GM18907 (cell line): ENCODE results near the gene GPC6.
A peak's percentile ranks its signal among the peaks of the same experiment; 100 is the strongest.

Experiments used
- ATAC-seq: cut with Tn5 transposase; IDR thresholded peaks from one replicate; pipeline ENCODE4 v1.9.1; 2021; ENCODE audit warnings: mild to moderate bottlenecking, moderate library complexity; ENCODE audit not compliant: unreplicated experiment

GPC6 gene

DNA sequence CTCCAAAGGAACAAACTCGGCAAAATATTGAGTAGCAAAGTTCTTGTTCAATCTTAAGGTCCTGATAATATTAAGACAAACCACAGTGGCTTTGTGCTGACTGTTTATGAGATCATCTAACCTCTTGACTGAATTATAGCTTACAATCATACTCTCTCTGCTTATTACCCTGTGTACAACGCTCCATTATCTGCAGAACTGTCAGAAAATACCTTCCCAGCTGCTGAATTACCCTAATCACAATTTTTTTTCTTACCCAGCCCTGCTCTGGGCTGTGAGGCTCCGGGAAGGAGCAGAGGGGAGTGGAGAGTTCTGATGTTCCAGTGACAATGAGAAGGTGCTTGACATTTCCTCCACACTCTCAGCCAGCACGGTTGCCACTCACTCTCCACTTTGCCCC lies 1188.1 kb downstream of the GPC6 start:
- no peak for ATAC-seq

DNA sequence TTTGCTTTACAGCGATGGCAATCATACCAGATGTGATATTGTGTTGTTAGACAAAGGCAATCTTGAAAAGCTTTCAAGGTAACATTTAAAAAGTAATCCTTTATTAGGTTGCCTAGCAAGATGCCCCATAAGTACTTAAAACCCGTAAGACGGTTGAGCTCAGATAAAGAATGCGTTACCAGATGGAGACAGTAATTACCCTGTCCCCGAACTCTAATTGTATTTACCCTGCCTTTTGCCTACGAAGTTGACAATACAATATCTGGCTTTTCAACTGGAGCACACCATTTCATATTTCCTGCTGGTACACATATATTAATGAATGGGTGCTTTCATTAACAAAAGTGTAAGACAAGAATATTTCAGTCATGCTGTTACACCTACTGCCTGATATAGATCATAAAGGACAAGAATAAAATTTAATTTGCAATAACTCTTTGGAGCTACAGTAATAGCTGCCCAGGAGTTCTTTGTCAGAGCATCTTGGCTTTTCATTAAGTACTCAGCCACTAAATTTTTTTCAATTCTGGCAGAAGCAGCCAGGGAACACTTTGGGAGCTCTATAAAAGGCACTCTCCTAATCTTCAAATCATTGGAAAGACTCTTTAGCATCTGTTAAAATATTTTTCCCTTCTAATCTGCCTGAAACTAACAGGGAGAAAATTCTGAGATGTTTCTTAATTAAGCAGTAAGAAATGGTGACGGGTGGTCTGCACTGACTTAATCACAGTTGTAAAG lies 1189.1 kb downstream of the GPC6 start:
- ATAC-seq: no peak

DNA sequence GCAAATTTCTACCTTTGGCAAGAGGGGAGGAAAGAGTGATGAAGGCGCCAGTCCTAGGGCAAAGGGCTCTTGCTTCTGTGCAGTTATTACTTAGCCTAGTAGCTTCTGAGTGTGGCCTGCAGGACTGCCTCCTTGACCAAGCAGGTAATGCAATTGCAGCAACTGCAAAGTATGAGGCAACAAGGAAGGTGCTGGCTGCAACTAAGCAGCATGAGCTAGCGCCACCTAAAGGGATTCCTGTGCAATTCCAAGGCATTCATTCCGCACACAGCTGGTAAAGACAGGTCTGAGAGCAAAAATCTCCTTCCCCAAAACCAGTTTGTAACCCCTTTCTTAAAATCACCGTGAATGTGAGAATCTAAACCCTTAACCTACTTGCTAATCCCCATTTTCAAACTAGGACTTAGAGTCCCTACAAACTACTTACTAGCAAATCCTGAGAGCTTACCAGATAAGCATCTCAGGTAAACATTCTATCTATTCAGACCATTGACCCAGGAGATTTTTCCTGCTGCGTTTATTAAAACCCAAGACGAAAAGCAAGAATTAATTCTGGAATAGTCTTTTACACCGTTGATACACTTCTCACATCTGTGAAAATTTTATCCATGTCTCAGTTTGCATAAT lies 1190.0 kb downstream of the GPC6 start:
- ATAC-seq: no peak

DNA sequence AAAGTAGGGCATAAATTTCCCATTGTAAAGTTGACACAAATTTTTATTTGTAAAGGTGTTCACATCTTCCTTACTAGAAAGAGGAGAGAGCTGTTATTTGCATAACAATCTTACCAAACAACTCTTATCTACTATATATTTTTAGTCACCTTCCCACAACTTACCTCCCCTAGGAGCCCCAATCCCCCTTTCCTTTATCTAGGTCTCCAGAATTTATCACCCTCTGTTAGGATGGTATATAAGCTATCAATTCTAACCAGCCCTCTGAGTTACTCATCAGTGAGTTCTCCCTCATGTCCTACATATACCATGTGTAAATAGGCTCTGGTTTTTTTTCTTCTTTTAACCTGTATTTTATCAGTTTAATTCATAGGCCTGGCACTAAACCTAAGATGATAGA lies 1190.7 kb downstream of the GPC6 start:
- no peak for ATAC-seq

DNA sequence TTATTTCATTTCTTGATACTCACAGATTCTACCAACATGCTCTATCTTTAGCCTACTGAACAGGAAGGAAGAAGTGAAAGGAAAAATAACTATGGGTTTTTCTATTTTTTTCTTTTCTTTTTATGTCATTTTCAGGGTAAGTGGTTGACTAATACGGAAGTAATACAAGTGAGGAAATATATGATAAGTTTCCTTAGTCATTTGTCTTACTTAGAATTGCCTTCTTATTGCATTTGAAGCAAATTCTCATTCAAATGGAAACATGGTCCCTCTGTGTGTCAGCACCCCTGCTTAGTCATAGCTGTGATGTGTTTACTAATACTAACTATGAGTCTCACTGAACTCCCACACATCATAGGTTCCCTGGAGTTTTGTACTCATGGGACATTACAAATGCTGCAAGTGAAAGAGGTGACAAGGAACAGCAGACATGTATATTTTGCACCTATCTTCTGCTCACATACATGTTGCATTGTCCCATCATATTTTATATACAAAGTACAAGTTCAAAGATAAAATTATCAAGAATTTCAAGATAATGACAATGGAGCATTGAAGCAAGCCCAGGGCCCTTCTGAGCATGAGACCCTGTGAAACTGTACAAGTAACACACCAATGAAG lies 1192.8 kb downstream of the GPC6 start:
- ATAC-seq: peak; percentile 68

DNA sequence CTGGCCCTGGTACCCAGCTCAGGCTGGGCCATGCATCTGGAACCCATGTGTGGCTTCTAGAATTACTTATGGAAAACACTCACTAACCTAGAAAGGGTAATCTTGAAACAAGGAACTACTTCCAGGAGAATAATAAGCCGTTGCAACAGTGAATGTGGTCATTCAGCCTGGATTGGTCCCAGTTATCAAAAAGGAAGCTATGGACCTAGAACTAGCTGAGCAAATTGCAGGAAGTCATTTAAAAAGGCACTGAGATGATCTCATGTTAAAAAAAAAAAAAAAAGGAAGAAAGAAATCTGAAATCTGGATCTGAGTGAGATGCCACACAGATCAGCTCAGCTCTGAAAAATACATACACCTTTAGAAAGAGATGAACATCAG lies 1193.3 kb downstream of the GPC6 start:
- ATAC-seq: peak; percentile 14

DNA sequence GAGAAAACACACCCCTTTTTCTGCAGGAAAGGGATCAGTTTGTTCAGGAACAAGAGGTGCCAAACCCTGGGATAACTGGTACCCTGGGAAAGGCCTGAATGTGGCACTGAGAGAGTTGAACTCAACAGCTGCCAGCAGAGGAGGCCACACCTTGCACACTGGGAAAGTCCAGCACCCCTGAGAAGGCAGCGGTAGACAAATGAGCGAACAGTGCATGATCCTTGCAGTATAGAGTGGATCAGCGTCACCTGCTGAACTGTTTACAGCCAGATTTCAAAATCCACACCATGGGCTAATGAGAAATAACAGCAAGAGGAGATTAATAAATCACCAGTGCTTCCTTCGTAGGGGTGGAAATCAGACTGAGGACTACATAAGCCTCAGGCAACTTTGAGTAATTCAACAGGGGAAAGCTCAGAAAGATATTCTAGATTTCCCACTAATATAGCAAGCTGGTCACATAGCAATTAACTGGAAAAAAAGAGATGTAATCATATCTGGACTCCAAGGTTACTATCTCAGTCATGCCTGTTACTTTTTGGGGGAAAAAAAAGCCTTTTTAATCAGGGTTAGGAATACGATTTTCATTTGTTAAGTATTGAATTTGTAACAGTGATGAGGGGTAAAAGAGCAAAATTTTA lies 1200.8 kb downstream of the GPC6 start:
- no peak for ATAC-seq

DNA sequence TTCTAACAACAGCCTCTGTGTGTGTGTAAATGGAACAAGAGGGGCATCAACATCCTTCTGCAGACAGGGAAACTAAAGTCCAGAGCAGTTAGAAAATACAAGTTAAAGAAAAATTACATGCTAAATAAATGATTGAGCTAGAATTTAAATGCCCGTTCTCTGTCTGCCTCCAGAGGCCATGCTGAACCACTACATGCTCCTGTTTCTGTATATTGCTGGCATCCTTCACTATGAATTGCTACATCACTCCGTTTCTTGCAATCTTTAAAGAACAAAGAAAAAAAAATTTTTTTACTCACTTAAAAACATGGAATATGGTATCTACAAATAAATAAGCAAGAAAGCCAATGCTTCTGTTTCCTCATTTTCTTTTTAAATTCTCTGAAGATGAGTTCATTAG lies 1205.0 kb downstream of the GPC6 start:
- ATAC-seq: no peak

DNA sequence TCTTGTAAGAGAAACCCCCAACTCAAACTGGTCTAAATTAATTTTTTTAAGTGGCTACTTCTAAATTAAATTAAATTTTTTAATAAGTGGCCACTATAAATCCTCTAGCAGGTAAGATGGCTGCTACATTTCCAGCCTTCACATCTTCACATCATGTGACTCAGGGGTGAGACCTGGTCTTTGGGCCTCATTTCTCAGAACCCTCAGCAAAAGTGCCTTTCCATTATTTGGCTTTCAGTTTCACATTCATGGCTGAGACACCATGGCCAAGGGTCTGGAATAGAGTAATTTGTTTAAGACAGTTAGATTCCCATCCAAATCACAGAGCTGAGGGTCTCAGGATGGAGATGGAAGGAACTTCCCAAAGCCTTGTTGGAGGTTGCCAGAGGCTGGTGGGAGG lies 1205.4 kb downstream of the GPC6 start:
- ATAC-seq: no peak

DNA sequence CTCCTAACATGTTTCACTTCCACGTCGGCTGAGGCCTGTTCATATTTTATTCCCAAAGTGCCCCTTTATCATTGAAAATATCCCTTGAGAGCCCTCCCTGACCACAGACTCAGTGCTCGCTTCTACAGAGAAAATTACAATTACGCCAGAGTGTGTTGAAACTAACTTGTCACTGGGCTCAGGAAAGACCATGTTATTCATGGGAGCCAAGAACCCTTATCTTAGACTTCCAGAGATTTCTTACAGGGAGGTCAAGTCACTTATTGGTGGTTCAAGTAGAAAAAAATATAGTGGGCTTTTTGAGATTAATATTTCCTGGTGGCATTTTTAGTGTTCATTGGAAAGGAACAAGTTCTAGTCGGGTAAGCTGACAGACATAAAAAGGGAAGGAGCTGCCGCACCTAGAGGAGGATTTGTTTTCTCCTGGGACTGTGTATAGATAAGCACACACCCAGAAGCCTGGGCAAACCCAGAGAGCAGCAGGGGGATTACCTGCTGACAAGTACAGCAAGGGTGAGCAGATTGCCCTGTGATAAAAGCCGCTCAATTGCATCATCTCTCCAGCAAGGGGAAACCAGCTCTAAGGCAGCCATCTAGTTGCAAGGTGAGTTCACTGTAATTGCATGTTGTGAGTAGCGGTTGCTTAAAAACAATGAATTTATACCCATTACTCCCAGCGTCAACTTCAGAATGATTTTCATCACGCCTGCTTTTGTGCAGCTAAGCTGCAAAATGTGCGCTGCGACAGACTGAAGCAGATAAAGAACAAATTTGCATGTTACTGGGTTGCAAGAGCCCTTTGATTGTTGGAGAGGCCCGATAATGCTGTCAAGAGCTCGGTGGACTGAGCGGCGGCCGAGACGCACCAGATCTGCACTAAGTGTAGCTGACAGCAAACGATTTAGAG lies 1206.7 kb downstream of the GPC6 start:
- peak; percentile 69 for ATAC-seq

DNA sequence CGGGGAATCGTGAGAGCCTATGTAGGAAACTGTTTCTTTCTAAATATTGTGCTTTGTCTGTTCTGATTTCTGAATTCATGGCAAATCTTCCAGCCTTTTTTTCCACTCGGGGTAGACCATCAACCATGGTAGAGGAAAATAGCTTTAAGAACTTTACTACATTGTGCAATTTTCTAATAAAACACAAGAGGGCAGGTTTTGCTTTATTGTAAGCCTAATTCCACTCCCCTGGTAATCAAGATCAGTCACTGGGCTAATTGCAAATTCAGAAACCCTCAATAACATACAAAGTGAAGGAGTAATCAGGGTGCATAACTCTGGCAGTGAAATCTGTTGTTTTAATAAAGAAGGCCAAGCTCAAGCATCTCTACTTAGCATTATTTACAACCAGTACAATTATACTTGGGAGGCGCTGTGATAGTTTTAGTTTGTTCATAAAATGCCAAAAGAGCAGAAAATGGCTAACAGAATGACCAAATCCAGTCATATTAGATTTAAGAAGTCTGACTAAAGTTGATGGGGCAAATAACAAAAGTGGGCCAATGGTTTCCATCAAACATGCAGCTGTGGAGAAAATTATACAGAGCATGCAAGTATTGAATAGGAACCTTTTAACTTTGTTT lies 1209.1 kb downstream of the GPC6 start:
- peak; percentile 61 for ATAC-seq

DNA sequence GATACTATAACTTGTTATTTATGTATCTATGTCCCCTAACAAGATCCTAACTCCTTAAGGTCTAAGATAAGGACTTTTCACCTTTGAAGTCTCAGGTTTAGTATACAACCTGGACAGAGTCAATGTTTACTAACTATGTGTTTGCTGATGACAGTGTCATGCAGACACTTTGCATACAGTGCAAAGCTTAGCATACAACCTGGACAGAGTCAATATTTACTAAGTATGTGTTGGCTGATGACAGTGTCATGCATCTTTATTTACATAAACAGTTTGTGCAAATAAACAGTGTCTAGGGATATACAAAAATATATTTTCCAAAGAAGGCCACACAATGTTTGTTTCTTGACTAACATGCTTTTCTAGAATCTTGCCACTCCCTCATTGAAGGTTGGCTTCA lies 1218.2 kb downstream of the GPC6 start:
- no peak for ATAC-seq

DNA sequence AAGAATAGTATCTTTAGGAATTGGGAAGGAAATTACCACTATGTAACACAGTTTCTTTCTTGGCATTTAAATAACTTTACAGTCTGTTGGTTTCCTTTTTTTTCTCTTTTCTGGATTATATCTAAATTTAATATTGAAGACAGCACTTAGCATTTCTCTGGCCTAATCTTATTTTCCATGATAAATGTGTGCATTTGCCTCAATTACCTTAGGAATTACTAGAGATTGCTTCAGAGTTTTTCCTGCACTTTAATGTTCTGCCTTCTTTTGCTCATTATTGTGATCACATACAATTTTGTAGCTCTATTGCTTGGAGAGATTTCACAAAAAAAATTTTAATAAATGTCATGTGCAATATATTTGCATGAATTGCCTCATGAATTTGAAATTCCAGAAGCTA lies 1227.7 kb downstream of the GPC6 start:
- no peak for ATAC-seq

DNA sequence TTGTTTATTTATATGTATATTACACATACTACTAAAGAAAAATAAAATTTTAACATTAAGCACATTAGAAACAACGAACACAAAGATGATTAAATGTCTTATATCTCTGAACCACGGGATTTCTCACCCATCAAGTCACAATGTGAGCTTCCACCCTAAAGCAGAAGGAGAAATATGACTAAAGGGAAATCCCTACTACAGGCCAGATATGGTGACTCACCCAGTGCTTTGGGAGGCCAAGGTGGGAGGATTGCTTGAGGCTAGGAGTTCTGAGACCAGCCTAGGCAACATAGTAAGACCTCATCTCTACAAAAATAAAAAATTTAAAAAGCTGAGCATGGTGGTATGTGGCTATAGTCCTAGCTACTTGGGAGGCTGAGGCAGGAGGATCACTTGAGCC lies 1228.3 kb downstream of the GPC6 start:
- ATAC-seq: no peak

DNA sequence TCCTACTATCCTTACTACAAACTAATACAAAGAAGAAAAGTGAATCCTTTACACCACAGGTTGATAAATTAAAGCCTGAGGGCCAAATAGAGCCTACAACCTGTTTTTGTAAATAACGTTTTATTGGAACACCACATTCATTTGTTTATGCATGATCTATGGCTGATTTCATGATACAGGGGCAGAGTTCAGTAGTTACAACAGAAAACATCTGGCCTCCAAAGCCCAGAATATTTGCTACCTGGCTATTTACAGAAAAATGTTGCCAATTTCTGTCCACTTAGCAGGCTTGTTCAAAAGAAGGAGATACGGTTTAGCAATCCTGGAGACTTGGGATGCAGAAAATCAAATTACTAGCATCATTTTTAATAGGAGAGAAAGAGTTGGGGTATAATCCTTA lies 1228.8 kb downstream of the GPC6 start:
- ATAC-seq: no peak
